GM12878 (cell line): ENCODE measurements around the gene VPS29. TPM values are rescaled to one million over a fixed set of nuclear protein-coding genes. Genes with fewer than 3 reads are reported as not detected.

Experiments
- BCLAF1 ChIP-seq: fragments of 450-650 bp; IDR thresholded peaks from 2 replicates; pipeline ENCODE4 v1.6.1; 2017; ENCODE audit warnings: antibody characterized with exemption, mild to moderate bottlenecking, moderate library complexity
- CHD4 ChIP-seq: fragments of 200-600 bp; sonication (generic); IDR thresholded peaks from 2 replicates; pipeline ENCODE4 v1.6.1; 2016; ENCODE audit warnings: mild to moderate bottlenecking
- CREB1 ChIP-seq: IDR thresholded peaks from 2 replicates; pipeline ENCODE4 v1.6.1; 2012; ENCODE audit warnings: low read depth, mild to moderate bottlenecking, inconsistent platforms
- EGR1 ChIP-seq, 2 experiments: IDR thresholded peaks; 1 replicate in 1 of 2; 2 replicates in 1 of 2; pipeline ENCODE4 v1.6.1; 2011 to 2012; ENCODE audit warnings: low read depth in 2 of 2, low read length in 2 of 2, borderline replicate concordance in 1 of 2, mild to moderate bottlenecking in 1 of 2, moderate library complexity in 1 of 2
- FOXK2 ChIP-seq: fragments of 450-650 bp; IDR thresholded peaks from 2 replicates; pipeline ENCODE4 v1.6.1; 2017; ENCODE audit warnings: mild to moderate bottlenecking, moderate library complexity
- GABPA ChIP-seq: IDR thresholded peaks from 2 replicates; pipeline ENCODE4 v1.6.1; 2014; ENCODE audit warnings: antibody characterized with exemption, low read depth, mild to moderate bottlenecking, inconsistent platforms
- IKZF1 ChIP-seq: fragments of 450-650 bp; conservative IDR thresholded peaks from 2 replicates; pipeline ENCODE4 v1.6.1; 2017; ENCODE audit warnings: antibody characterized with exemption, mild to moderate bottlenecking
- NFYB ChIP-seq: IDR thresholded peaks from 2 replicates; pipeline ENCODE4 v1.6.1; 2011; ENCODE audit warnings: low read depth, mild to moderate bottlenecking, low read length, improper control_type of control experiment, moderate library complexity; ENCODE audit not compliant: insufficient read depth
- POLR2AphosphoS2 ChIP-seq: IDR thresholded peaks from 2 replicates; pipeline ENCODE4 v1.6.1; 2011; ENCODE audit warnings: low read depth, mild to moderate bottlenecking, low read length, improper control_type of control experiment, moderate library complexity
- RAD51 ChIP-seq: fragments of 450-650 bp; IDR thresholded peaks from 2 replicates; pipeline ENCODE4 v1.6.1; 2016; ENCODE audit warnings: moderate library complexity, mild to moderate bottlenecking, inconsistent platforms
- RCOR1 ChIP-seq: conservative IDR thresholded peaks from 2 replicates; pipeline ENCODE4 v1.6.1; 2012; ENCODE audit warnings: low read depth, low read length, improper control_type of control experiment
- SP1 ChIP-seq: IDR thresholded peaks from one replicate; pipeline ENCODE4 v1.6.1; 2011; ENCODE audit warnings: low read depth, low read length
- SREBF2 ChIP-seq: IDR thresholded peaks from 2 replicates; pipeline ENCODE4 v1.6.1; 2012; ENCODE audit warnings: mild to moderate bottlenecking, low read length
- TCF12 ChIP-seq: IDR thresholded peaks from 2 replicates; pipeline ENCODE4 v1.6.1; 2011; ENCODE audit warnings: low read depth, mild to moderate bottlenecking, low read length
- USF1 ChIP-seq: IDR thresholded peaks from 2 replicates; pipeline ENCODE4 v1.6.1; 2011; ENCODE audit warnings: borderline replicate concordance, low read depth, mild to moderate bottlenecking, moderate library complexity, mixed read lengths, low read length; ENCODE audit not compliant: insufficient read depth; ENCODE audit errors: extremely low read length
- YY1 ChIP-seq: IDR thresholded peaks from 2 replicates; pipeline ENCODE4 v1.6.1; 2011; ENCODE audit warnings: low read depth, mild to moderate bottlenecking, low read length
- ZNF207 ChIP-seq: fragments of 450-650 bp; IDR thresholded peaks from 2 replicates; pipeline ENCODE4 v1.6.1; 2014; ENCODE audit warnings: antibody characterized with exemption, mild to moderate bottlenecking, borderline replicate concordance
- ZNF592 ChIP-seq: fragments of 450-650 bp; IDR thresholded peaks from 2 replicates; pipeline ENCODE4 v1.6.1; 2017; ENCODE audit warnings: mild to moderate bottlenecking, moderate library complexity
- ZNF622 ChIP-seq: fragments of 450-650 bp; IDR thresholded peaks from 2 replicates; pipeline ENCODE4 v1.6.1; 2017; ENCODE audit warnings: mild to moderate bottlenecking, inconsistent platforms
- ZSCAN29 ChIP-seq: fragments of 450-650 bp; IDR thresholded peaks from 2 replicates; pipeline ENCODE4 v1.6.1; 2017; ENCODE audit warnings: mild to moderate bottlenecking, moderate library complexity
- polyA plus RNA-seq, 11 experiments: library from polyadenylated mRNA; depleted of rRNA in 4 of 11; unstranded in 6 of 11; stranded (reverse) in 5 of 11; fragments of >200 nt; fragmentation: Nextera tagmentation in 4 of 11; fragmentation: Illumina TruSeq in 1 of 11; extraction: Ambion mirVana in 4 of 11; extraction: Trizol in 1 of 11; gene quantifications; 1 replicate in 1 of 11; 2 replicates in 10 of 11; pipeline versions ENCODE4 v1.2.1 to v1.2.3, GENCODE V29; 2011 to 2016; ENCODE audit warnings: inconsistent platforms in 2 of 11, missing spikeins in 2 of 11, low read depth in 1 of 11
- total RNA-seq, 4 experiments: library from RNA; depleted of rRNA in 3 of 4; stranded (reverse); fragments of >200 nt in 3 of 4; fragmentation: Illumina TruSeq in 1 of 4; extraction: Trizol in 1 of 4; gene quantifications; 2 replicates each; pipeline versions ENCODE4 v1.2.1 to v1.2.3, GENCODE V29; 2013 to 2021
- TF ChIP-seq, protein P1 (sequence below): fragments of 450-650 bp; IDR thresholded peaks from 2 replicates; pipeline ENCODE4 v1.6.1; 2014; ENCODE audit warnings: mild to moderate bottlenecking

The VPS29 gene
- total and polyA plus RNA-seq, 10 of the 15 experiments (the other 5 are each of a cell fraction or from before 2014, with no cell fraction given): 65.3 to 405 (median 206) TPM

DNA sequence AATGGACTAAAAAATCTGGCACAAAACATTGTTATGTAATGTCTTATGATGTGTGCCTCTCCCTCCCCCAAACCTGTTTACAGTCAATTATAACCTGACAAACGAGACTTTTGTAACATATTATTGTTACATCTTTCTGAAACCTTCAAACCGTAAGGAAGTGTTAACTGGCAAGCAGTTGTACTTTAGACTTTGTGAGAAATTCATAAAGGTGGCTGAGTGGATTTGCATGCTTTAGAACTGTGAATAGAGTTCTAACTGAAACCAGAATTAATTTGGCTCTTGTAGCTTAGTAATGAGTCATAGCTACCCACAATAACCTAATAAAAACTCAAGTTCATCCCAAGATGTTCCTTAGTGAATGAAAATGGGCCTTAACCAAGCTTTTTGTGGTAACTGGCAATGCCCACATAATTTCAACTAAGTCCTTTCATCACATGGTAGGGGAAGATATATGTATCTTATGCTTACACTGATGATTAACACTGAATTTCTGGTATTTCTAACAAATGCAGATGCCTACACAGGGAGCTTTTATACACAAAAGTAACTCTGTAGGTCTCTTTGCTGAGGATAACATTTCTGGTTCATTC is 29.9 kb upstream of the VPS29 start (continued):
- TF ChIP-seq SREBF2 (no peak), YY1 (no peak), CREB1 (no peak), ZNF207 (no peak; the same call in 1 of the 2 replicates), GABPA (no peak), ZNF592 (0 out of 2 replicates have a peak, but pooled peaks have one; percentile 71), RAD51 (peak; percentile 75), SP1 (peak; percentile 65), RCOR1 (no peak), USF1 (no peak), EGR1 (IDR thresholded peaks at IDR 0.05; ENCODE audit: borderline replicate concordance in 1 of 2, low read depth in 2 of 2, low read length in 2 of 2) (no peak), CHD4 (no peak), FOXK2 (no peak), ZNF622 (no peak), IKZF1 (peak; percentile 98), POLR2AphosphoS2 (no peak), BCLAF1 (no peak), TCF12 (no peak), NFYB (no peak), ZSCAN29 (0 out of 2 replicates have a peak, but pooled peaks have one; percentile 43)
- TF ChIP-seq, protein P1, sequence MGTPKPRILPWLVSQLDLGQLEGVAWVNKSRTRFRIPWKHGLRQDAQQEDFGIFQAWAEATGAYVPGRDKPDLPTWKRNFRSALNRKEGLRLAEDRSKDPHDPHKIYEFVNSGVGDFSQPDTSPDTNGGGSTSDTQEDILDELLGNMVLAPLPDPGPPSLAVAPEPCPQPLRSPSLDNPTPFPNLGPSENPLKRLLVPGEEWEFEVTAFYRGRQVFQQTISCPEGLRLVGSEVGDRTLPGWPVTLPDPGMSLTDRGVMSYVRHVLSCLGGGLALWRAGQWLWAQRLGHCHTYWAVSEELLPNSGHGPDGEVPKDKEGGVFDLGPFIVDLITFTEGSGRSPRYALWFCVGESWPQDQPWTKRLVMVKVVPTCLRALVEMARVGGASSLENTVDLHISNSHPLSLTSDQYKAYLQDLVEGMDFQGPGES: no peak
